Activated CD4-positive, alpha-beta T cell treated with anti-CD3 and anti-CD28 coated beads, Interleukin-2, amount 50 U/mL, for 48 hours (primary cell): ENCODE results near the gene MYRIP.
"Not testable (repeated sequence)": the region's sequence is repeated elsewhere in the genome, so short reads cannot be mapped to it uniquely, and the experiment has no call there.

ENCODE experiments used
- DNase-seq, 2 experiments: peaks; one replicate each; pipeline ENCODE4 v3.0.0-alpha.2; 2020

Gene MYRIP

GRCh38 chr3:40247714-40248454 lies 438.5 kb downstream of the MYRIP start:
- no peak for DNase-seq

DNA sequence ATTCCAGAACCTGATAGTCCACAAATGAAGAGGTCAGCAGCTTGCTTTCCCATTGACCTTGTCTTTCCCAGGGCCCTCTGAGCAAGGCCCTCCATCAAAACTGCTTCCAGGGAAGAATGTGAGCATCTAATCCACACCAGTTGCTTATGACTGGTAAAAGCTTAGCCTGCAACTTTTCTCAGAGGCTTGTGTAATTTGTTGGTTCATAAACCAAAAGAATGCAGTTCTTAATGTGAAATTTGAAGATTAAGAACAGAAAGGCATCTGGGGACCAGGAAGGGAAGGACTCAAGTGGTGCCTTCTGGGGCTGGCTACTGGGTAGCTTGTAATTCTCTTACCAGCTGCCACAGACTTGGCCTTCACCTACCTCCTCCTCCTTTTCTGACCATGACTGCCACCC lies 439.2 kb downstream of the MYRIP start:
- no peak for DNase-seq

DNA sequence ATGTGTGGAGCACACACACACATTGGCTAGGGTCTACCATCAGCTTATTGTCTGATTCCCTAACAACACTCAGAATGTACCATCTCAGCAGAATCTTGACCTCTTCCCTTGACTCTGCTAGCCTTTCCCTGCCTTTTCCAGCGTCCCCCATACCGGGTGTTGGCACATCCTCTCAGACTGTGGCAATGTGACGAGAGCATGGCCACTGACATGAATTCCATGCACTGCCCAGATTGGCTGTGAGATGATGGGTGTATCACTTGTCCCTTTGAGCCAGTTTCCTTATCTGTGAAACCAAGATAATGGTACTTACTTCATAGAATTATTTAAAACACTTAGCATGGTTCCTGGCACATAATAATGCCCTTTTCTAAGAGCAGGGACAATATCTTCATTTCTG lies 439.8 kb downstream of the MYRIP start:
- DNase-seq, result no peak

DNA sequence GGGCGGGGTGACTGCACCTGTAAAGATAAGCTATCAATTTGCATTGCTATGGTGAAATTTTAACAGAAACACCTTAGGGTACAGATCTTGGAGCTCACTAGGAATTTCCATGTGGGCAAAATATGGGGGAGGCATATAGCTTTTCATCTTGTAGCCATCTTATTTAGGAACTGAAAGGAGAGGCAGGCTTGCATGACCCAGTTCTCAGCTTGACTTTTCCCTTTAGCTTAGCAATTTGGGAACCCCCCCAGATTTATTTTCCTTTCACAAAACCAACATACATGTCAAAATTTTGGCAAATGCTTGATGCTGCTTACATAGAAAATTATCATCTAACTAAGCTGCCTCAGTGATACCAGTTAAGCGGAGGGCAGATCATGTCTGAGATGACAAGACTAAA lies 445.1 kb downstream of the MYRIP start:
- DNase-seq, result no peak

- DNase-seq, result no peak
These were observed 445.5 kb downstream of the MYRIP start for GRCh38 chr3:40254891-40255290.

DNA sequence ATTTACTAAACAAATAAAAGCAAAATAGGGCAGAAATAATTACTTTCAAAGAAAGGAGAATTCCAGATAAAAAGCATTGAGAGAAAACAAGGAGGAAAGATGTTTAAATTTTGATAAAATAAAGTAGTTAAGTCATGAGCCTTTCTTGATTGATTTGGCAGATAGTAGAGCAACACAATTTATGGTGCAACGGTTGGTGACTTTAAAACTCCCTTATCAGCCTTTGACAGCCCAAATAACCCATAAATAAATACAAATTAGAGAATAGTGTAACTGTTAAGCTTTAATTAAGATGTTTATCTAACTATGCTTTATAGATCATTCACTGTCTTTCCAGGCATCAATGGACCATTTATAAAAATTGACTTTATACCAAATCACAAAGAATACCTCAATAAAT lies 446.1 kb downstream of the MYRIP start:
- no peak for DNase-seq

DNA sequence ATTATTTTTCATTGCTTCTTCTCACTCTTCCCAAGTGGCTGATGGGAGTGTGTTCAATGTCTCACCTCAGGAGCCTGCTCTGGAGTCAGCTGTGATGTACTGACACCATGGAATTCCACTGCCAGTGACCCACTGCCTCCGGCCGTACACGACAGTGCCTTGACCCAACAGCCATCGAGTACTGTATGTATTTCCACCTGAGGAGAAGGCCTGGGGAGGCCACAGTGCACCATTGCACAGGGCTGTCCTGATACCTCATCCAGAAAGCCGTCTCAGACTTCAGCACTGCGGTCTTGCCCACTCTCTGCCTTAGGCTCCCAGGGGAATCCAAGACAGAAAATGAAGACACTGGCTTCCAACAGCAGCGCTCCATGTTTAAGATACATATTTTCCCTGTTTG lies 448.7 kb downstream of the MYRIP start:
- DNase-seq, result no peak

DNA sequence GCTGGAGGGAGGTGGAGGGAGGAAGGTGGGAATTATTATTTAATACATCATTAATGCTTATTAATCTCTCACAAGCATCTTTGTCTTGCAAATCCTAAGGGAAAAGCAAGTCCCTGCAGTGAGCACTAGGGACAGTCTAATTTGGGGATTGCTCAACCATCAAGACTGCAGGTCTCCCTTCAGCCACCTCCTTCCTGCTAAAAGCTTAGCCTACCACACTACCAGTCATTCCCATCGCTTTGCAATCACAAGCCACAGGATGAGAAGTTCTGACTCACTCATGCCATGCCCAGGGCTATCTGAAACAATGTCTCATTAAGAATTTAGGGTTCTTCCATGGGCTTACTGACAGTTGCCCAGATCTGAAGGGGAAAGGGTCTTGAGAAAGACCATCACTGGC lies 449.1 kb downstream of the MYRIP start:
- DNase-seq, result no peak

DNA sequence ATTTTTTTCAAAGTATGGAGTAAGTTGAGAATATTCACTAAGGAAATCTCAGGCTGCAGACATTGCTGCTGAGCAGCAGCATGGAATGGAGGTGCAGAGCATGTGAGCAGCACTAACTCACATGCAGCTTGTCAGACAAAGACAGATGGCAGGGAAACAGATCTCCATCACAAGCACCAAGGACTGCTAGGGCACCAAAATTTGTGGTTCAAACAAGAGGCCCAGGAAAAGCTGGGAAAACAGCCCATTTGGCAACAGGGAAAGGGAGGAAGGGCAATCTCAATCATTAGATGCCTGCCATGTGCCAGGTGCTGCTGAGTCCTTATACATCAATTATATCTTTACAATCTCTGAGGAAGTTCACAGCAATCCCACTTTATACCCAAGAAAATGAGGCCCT lies 452.9 kb downstream of the MYRIP start:
- no peak for DNase-seq

DNA sequence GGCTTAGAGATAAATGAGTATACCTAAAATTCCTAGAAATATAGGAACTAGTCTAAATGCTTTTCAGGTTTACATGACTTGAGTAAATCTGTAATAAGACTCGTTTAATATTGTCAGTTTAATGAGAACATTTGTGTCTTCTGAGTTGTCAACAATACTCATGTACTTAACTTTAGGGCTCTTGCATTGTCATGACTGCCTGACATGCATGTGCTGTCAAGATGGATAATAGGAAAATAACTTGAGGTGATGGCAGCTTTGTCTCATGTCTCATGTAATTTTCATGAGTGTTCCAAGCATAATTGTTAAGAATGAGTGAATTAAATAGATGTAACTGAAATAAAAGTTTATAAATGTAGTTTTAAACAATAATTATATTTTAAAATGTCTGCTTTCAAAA lies 455.0 kb downstream of the MYRIP start:
- DNase-seq, result no peak

DNA sequence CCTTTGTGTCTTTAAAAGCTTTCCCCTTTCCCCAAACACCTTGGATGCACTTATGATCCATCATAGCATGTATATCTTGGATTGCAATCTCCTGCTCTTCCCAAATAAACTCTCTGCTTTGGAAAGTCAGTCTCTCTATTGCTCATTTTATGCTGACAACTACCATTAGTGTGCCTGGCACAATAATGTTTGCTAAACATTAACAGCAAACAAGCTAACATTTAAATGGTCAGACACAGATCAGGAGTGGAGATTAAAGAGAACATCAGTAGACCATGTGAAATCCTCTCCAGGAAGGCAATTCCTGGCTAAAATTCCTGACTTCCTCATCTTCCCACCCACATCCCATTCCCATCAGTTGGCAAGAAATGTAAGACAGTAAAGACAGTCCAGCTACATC lies 455.8 kb downstream of the MYRIP start:
- DNase-seq, result no peak

GRCh38 chr3:40267937-40268724 lies 458.7 kb downstream of the MYRIP start:
- DNase-seq, result no peak

DNA sequence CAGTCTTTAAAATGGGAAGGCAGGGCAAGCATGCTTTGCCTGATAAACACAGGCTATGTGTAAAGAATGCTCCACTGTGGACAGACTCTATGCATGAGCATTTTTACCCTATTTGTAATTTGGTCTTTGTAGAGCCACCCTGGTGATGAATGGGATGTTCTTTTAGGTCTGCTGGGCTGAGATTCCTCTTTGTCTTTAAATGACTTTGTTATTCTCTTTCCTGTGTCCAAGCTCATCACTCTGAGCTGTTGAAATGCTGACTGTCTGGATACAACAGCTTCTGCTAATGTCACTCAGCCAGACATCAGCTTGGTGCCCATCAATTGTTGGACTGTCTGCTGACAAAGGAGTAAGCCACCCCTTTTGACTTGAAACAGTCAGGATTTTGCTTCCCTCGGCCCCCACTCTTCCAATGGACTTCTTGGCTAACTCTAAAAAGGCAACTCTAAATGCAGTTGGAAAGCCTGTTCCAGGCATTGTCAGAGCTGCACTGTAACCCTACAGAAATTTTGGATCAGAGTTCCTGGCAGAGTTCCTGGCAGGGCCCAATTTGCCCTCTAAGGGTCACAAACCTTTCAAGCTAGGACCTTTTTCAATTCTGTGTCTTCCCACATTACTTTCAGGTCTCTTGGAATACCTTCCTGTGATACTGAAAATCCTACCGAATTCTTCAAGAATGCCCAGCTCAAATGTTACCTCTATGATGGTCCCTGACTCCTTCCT lies 459.6 kb downstream of the MYRIP start:
- DNase-seq, result no peak

GRCh38 chr3:40278791-40279190 lies 469.4 kb downstream of the MYRIP start:
- no peak for DNase-seq

GRCh38 chr3:40281995-40282394 lies 472.6 kb downstream of the MYRIP start:
- DNase-seq, result no peak

DNA sequence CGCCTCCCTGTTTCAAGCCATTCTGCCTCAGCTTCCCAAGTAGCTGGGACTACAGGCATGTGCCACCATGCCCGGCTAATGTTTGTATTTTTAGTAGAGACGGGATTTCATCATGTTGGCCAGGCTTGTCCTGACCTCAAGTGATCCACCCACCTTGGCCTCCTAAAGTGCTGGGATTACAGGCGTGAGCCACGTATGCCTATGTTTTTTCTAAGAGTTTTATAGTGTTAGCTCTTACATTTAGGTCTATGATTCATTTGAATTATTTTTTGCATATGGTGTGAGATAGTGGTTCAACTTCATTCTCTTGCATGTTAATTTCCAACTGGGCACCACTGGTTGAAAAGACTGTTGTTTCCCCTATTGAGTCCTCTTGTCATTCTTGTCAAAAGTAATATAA lies 473.6 kb downstream of the MYRIP start:
- not testable (repeated sequence) for DNase-seq

DNA sequence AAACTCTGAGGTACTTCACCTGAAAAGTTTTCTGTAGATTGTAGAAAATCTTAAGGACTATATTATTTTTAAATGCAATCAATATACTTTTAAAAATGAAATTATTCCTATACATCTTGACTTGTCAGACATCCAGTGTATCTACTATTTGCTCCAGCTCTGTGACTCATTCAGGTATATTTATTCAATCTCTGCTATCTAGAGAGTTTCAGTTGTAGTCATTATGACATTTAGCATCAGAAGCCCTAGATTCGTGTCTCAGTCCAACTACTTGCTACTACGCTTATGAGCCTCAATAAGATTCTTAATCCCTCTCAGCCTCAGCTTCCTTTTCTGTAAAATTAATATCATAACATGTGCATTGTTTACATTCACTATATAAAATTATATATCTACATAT lies 477.8 kb downstream of the MYRIP start:
- DNase-seq, result no peak

- DNase-seq, result peak in 1 of 2 experiments; percentile 30
These were observed 481.0 kb downstream of the MYRIP start for GRCh38 chr3:40290396-40290795.

DNA sequence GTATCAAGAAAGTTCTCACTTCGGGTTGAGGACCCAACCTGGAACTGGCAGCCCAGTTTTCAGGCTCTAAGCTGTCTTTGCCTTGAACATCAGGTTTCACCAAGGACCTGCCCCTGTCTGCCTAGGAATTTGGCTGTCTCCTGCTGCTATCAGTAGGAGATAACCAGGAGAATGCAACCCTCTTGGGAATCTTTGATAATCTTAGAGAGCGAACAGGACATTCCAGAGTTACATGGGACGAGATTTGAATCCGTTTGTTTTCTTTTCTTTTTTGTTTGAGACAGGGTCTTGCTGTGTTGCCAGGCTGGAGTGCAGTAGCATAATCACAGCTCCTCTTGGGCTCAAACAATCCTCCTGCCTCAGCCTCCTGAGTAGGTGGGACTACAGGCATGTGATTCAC lies 482.1 kb downstream of the MYRIP start:
- no peak for DNase-seq

- no peak for DNase-seq
These were observed 483.4 kb downstream of the MYRIP start for GRCh38 chr3:40292637-40293349.

DNA sequence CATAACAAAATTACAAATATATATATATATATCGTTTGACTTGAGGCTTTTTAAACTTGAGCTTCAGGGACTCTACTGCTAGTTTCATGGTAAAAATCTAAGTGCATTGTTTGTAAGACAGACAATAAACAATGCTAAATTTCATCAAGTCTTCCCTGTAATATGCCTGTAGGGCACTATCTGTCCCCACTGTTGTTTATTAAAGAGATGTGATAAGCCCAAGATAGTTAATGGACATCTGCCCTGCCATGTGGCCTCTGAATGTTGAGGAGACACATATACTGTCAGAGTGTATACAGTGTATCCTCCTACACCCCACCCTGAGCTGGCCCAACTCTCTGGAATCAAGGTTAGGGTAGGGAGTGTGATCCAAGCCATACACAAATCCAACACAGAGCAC lies 485.0 kb downstream of the MYRIP start:
- no peak for DNase-seq

GRCh38 chr3:40298075-40298474 lies 488.7 kb downstream of the MYRIP start:
- no peak for DNase-seq

DNA sequence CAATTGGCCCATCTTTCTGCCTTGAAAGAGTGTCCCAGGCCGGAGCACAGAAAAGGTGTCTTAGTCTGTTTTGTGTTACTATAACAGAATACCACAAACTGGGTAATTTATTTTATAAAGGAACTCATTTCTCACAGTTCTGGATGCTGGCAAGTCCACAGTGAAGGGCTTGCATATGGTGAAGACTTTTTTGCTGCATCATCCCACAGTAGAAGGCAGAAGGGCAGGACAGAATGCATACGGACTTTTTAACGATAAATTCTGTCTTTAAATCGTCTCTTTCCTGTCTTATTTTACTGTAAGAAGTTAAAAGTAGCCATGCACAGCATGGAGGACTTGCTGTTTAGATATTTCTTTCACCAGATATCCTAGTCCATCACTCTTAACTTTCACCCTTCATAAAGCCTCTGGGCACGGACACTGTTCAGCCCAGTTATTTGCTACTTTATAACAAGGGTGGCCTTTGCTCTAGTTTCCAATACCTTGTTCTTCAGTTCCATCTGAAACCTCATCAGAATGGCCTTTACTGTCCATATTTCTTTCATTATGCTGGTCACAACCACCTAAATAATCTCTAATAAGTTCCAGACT lies 489.8 kb downstream of the MYRIP start:
- no peak for DNase-seq
